Activated naive CD4-positive, alpha-beta T cell treated with anti-CD3 and anti-CD28 coated beads for 36 hours (primary cell): ENCODE results near the gene SKIDA1. TPM values are rescaled to one million over a fixed set of nuclear protein-coding genes. Genes with fewer than 3 reads are reported as not detected.

Source experiments
- CTCF ChIA-PET: fragments of 350-600 bp; sonication (Branson Sonifier 250); formaldehyde crosslinking; loops from one replicate; lab custom pipeline; 2021; ENCODE audit warnings: antibody characterized with exemption; lab: Charles Lee
- DNase-seq: peaks from one replicate; pipeline ENCODE4 v3.0.0-alpha.2; 2020
- H3K27ac Mint-ChIP-seq: one replicate; pipeline ENCODE4 v1.8.0; 2021; ENCODE audit warnings: mild to moderate bottlenecking, mixed read lengths
- H3K27me3 Mint-ChIP-seq: one replicate; pipeline ENCODE4 v1.8.0; 2021; ENCODE audit warnings: low read depth, mixed read lengths
- H3K36me3 Mint-ChIP-seq: one replicate; pipeline ENCODE4 v1.8.0; 2021; ENCODE audit warnings: low read depth, mixed read lengths
- H3K4me1 Mint-ChIP-seq: one replicate; pipeline ENCODE4 v1.8.0; 2021; ENCODE audit warnings: low read depth, mixed read lengths
- H3K4me3 Mint-ChIP-seq: one replicate; pipeline ENCODE4 v1.8.0; 2021; ENCODE audit warnings: mild to moderate bottlenecking, moderate library complexity, mixed read lengths
- H3K9me3 Mint-ChIP-seq: one replicate; pipeline ENCODE4 v1.8.0; 2021; ENCODE audit warnings: mixed read lengths
- intact Hi-C: fragments of 100-400 bp; cut with micrococcal nuclease; formaldehyde crosslinking; loops from one replicate; pipeline ENCODE4 v1.15.1; 2023
- microRNA-seq: library from miRNA; unstranded; fragments of <30 nt; microRNA quantifications from one replicate; pipeline ENCODE4 v1.2.0, GENCODE V29; 2022; ENCODE audit warnings: borderline microRNAs expressed, borderline replicate concordance
- total RNA-seq, 2 experiments: library from RNA; stranded (reverse); gene quantifications; one replicate each; pipeline ENCODE4 v1.2.3, GENCODE V29; 2021

The SKIDA1 gene
- total RNA-seq, 2 experiments from 2014 or later, result 0.10 TPM; not detected in 1

DNA sequence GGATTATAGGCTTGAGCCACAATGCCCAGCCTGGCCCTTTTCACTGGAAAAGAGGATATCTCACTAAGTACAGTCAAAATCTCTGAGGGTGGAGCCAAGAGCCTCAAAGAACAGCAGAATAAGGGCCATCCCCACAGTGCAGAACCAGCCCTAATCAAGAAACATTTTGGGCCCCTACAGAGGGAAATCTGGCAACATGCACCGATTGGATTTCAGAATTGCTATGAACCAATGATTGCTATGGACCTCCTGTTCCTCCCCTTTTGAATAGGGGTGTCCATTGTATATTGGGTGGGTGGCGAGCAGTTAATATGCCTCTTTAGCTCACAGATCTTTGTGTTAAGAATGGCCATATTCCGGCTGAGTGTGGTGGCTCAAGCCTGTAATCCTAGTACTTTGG is 42.7 kb downstream of the SKIDA1 start:
- Mint-ChIP-seq H3K4me3 (no peak overlapping the region), H3K4me1 (no peaks in the 10 kb centered on the region), H3K27me3 (peaks cover 2% of the 10 kb centered on the region), H3K27ac (no peak overlapping the region), H3K9me3 (no peaks in the 10 kb centered on the region), H3K36me3 (no peaks in the 10 kb centered on the region)
- intact Hi-C loops, result no loop called here
- no peak for DNase-seq
- CTCF ChIA-PET, result no interaction called here

DNA sequence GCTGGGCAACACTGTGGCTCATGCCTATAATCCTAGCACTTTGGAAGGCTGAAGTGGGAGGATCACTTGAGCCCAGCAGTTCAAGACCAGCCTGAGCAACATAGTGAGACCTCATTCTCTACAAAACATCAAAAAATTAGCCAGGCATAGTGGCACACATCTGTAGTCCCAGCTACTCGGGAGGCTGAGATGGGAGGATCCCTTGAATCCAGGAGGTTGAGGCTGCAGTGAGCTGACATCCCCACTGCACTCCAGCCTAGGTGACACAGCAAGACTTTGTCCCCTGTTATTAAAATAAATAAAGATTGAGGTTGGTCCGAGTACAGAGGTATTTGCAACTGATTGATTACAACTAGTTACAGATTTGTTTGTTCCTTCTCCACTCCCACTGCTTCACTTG is 44.1 kb downstream of the SKIDA1 start:
- no peak for DNase-seq
- Mint-ChIP-seq H3K9me3 (no peaks in the 10 kb centered on the region), H3K27me3 (peaks cover 2% of the 10 kb centered on the region), H3K4me3 (no peak overlapping the region), H3K4me1 (no peaks in the 10 kb centered on the region), H3K27ac (no peak overlapping the region), H3K36me3 (no peaks in the 10 kb centered on the region)
- intact Hi-C loops, result no loop called here
- CTCF ChIA-PET, result no interaction called here

DNA sequence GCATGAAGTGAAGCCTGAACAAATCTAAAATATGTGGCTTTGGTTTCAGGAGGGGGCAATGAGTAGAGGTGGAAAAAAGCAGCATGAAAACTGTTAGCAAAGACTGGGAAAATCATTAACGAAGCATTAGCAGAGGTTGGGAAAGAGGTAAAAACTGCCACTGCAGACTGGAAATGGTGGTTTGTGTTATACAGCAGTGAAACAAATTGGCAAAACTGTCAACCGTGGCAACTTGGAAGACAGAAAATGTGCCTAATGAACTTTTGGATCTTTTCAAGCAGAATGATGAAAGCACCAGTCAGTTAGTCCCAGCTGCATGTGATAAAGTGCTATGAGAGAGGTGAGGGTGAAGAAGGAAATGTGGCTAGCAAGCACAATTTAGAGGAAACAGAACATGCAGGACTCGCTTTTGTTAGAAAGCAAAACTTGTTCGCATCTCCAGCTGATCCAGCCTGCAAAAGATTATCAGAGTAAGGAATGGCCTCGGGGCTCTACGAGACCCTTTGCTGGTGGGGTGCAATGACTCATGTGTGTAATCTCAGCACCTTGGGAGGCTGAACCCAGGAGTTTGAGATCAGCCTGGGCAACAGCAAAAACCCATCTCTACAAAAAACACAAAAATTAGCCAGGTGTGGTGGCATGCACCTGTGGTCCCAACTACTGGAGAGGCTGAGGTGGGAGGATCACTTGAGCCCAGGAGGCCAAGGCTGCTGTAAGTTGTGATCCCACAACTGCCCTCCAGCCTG is 45.7 kb downstream of the SKIDA1 start:
- Mint-ChIP-seq H3K9me3 (no peaks in the 10 kb centered on the region), H3K27me3 (peaks cover 2% of the 10 kb centered on the region), H3K36me3 (no peaks in the 10 kb centered on the region), H3K4me3 (no peak overlapping the region), H3K4me1 (no peaks in the 10 kb centered on the region), H3K27ac (no peak overlapping the region)
- CTCF ChIA-PET, result no interaction called here
- intact Hi-C loops, result no loop called here
- DNase-seq, result no peak

DNA sequence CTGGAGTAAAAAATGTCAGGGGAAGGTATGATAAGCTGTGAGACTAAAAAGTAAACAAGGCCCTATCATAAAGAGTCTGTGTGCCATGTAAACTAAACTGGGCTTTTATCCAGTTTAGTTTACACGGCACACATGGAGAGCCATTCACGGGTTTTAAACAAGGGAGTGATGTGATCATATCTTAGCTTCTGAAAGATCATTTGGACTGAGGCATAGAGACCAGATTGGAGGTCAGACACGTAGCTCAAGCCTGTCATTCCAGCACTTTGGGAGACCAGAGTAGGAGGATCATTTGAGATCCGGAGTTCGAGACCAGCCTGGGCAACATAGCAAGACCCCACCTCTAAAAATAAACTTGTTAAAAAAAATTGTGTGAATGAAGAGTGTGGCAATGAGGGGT is 50.1 kb downstream of the SKIDA1 start:
- H3K4me3 Mint-ChIP-seq, result no peak overlapping the region
- CTCF ChIA-PET, result interaction anchor here (1.0 kb wide), 1 partner anchor 478 kb away, joined by 3 read pairs; no protein-coding TSS in a partner anchor
- H3K36me3 Mint-ChIP-seq, result no peaks in the 10 kb centered on the region
- no peak overlapping the region for H3K27ac Mint-ChIP-seq
- no peaks in the 10 kb centered on the region for H3K4me1 Mint-ChIP-seq
- H3K27me3 Mint-ChIP-seq, result peaks cover 2% of the 10 kb centered on the region
- no peak for DNase-seq
- intact Hi-C loops, result no loop called here
- no peaks in the 10 kb centered on the region for H3K9me3 Mint-ChIP-seq

DNA sequence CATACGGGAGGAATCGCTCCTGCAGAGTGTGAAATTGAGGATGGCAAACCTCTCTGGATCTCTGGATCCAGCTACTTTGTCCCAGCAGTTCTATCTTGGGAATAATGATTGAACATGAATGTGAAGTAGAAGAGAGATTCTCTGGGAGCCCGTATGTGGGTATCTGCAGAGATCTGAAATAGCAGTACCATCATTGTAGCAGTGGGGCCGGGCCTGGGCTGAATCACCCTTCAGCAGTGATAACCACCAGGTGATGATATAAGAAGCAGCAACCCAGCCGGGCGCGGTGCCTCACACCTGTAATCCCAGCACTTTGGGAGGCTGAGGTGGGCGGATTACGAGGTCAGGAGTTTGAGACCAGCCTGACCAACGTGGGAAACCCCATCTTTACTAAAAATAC is 51.9 kb downstream of the SKIDA1 start:
- H3K4me3 Mint-ChIP-seq, result no peak overlapping the region
- H3K9me3 Mint-ChIP-seq, result no peaks in the 10 kb centered on the region
- H3K4me1 Mint-ChIP-seq, result no peaks in the 10 kb centered on the region
- intact Hi-C loops, result no loop called here
- CTCF ChIA-PET, result interaction anchor here (0.7 kb wide), 1 partner anchor 30 kb away, joined by 3 read pairs; no protein-coding TSS in a partner anchor
- no peaks in the 10 kb centered on the region for H3K27me3 Mint-ChIP-seq
- no peak for DNase-seq
- H3K27ac Mint-ChIP-seq, result no peak overlapping the region
- no peaks in the 10 kb centered on the region for H3K36me3 Mint-ChIP-seq

DNA sequence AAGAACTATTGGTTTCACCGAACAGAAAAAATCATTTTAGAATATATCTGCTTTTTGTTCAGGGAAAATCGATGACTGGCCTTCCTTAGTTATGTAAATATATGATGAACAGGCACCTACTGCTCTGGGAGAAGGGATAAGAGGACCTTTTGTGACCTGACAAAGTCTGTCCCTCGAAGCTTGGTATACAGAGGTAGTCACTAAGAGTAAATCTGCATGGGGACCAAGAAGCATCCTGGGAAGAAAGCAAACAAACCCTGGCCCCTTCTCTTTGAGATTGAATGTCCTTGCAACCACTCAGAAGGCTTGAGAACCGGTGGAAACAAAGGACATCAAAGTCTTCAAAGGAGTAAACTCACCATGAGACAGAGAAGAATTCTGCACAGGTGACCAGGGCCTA is 52.3 kb downstream of the SKIDA1 start:
- H3K27ac Mint-ChIP-seq, result no peak overlapping the region
- no peak overlapping the region for H3K4me3 Mint-ChIP-seq
- CTCF ChIA-PET, result no interaction called here

DNA sequence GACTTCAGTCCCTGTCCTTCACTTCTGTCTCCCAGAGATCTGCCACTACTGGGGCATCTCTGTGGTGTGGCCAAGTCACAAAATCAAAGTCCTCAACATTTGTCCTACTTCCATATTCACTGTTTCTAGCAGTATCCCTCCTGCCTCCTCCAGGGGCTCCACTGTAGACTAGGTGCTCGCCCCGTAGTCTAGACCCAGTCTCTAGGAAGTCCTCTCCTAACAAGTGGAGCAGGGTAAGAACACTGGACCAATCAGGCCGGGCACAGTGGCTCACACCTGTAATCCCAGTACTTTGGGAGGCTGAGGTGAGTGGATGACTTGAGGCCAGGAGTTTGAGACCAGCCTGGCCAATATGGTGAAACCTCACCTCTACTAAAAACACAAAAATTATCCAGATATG is 57.4 kb downstream of the SKIDA1 start:
- no peak for DNase-seq
- no peaks in the 10 kb centered on the region for H3K9me3 Mint-ChIP-seq
- peaks cover 2% of the 10 kb centered on the region for H3K27me3 Mint-ChIP-seq
- H3K36me3 Mint-ChIP-seq, result no peaks in the 10 kb centered on the region
- no peak overlapping the region for H3K4me3 Mint-ChIP-seq
- no peak overlapping the region for H3K27ac Mint-ChIP-seq
- CTCF ChIA-PET, result interaction anchor here (0.6 kb wide), 1 partner anchor 251 kb away, joined by 3 read pairs; no protein-coding TSS in a partner anchor
- no peaks in the 10 kb centered on the region for H3K4me1 Mint-ChIP-seq
- intact Hi-C loops, result no loop called here

More for the DNA sequence above, 52.3 kb downstream of the SKIDA1 start:
- H3K9me3 Mint-ChIP-seq, result no peaks in the 10 kb centered on the region
- intact Hi-C loops, result no loop called here
- no peaks in the 10 kb centered on the region for H3K4me1 Mint-ChIP-seq
- no peak for DNase-seq
- H3K27me3 Mint-ChIP-seq, result no peaks in the 10 kb centered on the region
- no peaks in the 10 kb centered on the region for H3K36me3 Mint-ChIP-seq

DNA sequence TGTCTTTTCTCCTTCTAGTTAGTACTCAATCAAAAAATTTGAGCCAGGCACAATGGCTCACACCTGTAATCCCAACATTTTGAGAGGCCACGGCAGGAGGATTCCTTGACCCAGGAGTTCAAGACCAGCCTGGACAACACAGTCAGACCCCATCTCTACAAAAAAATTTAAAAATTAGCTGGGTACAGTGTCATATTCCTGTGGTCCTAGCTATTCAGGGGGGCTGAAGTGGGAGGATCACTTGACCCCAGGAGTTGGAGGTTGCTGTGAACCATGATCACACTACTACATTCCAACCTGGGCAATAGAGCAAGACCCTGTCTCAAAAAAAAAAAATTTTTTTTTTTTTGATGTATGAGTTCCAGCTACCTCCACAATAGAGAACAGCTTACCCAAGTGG is 57.8 kb downstream of the SKIDA1 start:
- Mint-ChIP-seq H3K4me3 (no peak overlapping the region), H3K27ac (no peak overlapping the region), H3K9me3 (no peaks in the 10 kb centered on the region), H3K27me3 (peaks cover 2% of the 10 kb centered on the region), H3K4me1 (no peaks in the 10 kb centered on the region), H3K36me3 (no peaks in the 10 kb centered on the region)
- intact Hi-C loops, result no loop called here
- CTCF ChIA-PET, result interaction anchor here (0.6 kb wide), 1 partner anchor 251 kb away, joined by 3 read pairs; no protein-coding TSS in a partner anchor
- no peak for DNase-seq

DNA sequence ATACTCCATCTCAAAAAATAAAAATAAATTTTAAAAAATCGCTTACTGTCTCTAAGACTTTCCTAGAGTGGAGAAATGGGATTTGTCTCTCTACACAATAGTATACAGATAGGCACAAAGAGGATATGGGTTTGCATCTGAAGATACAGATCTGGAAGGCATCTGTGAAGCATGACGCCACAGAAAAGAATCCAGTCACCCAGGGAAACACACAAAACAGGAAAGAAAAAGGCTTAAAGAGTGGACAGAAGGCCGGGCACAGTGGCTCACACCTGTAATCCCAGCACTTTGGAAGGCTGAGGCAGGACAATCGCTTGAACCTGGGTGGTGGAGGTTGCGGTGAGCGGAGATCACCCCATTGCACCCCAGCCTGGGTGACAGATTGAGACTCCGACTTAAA is 61.3 kb downstream of the SKIDA1 start:
- Mint-ChIP-seq H3K9me3 (no peaks in the 10 kb centered on the region), H3K27me3 (peaks cover 2% of the 10 kb centered on the region), H3K36me3 (no peaks in the 10 kb centered on the region), H3K27ac (no peak overlapping the region), H3K4me3 (no peak overlapping the region), H3K4me1 (no peaks in the 10 kb centered on the region)
- intact Hi-C loops, result no loop called here
- CTCF ChIA-PET, result interaction anchor here (0.6 kb wide), 1 partner anchor 533 kb away, joined by 3 read pairs; no protein-coding TSS in a partner anchor
- DNase-seq, result no peak

Small RNA genes within 50 kb of the gene (microRNA-seq; reads per million reads assigned to microRNA genes)
- not detected for gene MIR1915

Other genes with a start within 250 kb of the SKIDA1 start
- 10 to 100 TPM; 23.0 to 23.7 TPM for gene MLLT10, start 8.6 kb upstream of the SKIDA1 start, total RNA-seq